Endodermal cell (in vitro differentiated cells): ENCODE results near the gene SEMA3A. TPM values are rescaled to one million over a fixed set of nuclear protein-coding genes. Genes with fewer than 3 reads are reported as not detected.

ENCODE experiments used
- DNase-seq: peaks from one replicate; pipeline ENCODE4 v3.0.0-alpha.2; 2017
- H3K27ac ChIP-seq: 2 replicates; pipeline ENCODE4 v1.5.1; 2013; ENCODE audit warnings: mild to moderate bottlenecking, low read depth, low read length, moderate library complexity
- H3K27me3 ChIP-seq: 2 replicates; pipeline ENCODE4 v1.6.1; 2013; ENCODE audit warnings: mild to moderate bottlenecking, low read length, moderate library complexity; ENCODE audit not compliant: insufficient read depth, control insufficient read depth, poor library complexity, severe bottlenecking
- H3K36me3 ChIP-seq: 2 replicates; pipeline ENCODE4 v1.7.0; 2013; ENCODE audit warnings: mild to moderate bottlenecking, low read length, moderate library complexity; ENCODE audit not compliant: control insufficient read depth, insufficient read depth
- H3K4me1 ChIP-seq: one replicate; pipeline ENCODE4 v1.7.0; 2013; ENCODE audit warnings: low read length; ENCODE audit not compliant: control insufficient read depth, insufficient read depth
- H3K4me3 ChIP-seq: 2 replicates; pipeline ENCODE4 v1.5.1; 2013; ENCODE audit warnings: mild to moderate bottlenecking, low read length, moderate library complexity
- H3K9ac ChIP-seq: 2 replicates; pipeline ENCODE4 v1.6.1; 2013; ENCODE audit warnings: mild to moderate bottlenecking, low read length, moderate library complexity; ENCODE audit not compliant: poor library complexity, severe bottlenecking; ENCODE audit errors: extremely low read depth
- H3K9me3 ChIP-seq: 2 replicates; pipeline ENCODE4 v1.6.1; 2013; ENCODE audit warnings: mild to moderate bottlenecking, low read length, moderate library complexity; ENCODE audit not compliant: control insufficient read depth
- H3K27ac Mint-ChIP-seq: 2 replicates; pipeline ENCODE4 v1.8.0; 2020; ENCODE audit warnings: mixed read lengths
- H3K27me3 Mint-ChIP-seq: 2 replicates; pipeline ENCODE4 v1.8.0; 2021; ENCODE audit warnings: mild to moderate bottlenecking, mixed read lengths; ENCODE audit not compliant: insufficient read depth
- H3K36me3 Mint-ChIP-seq: 2 replicates; pipeline ENCODE4 v1.8.0; 2020; ENCODE audit warnings: low read depth, mixed read lengths
- H3K4me1 Mint-ChIP-seq: 2 replicates; pipeline ENCODE4 v1.8.0; 2020; ENCODE audit warnings: mixed read lengths
- H3K4me3 Mint-ChIP-seq: 2 replicates; pipeline ENCODE4 v1.8.0; 2020; ENCODE audit warnings: mild to moderate bottlenecking, moderate library complexity, mixed read lengths
- H3K9me3 Mint-ChIP-seq: 2 replicates; pipeline ENCODE4 v1.8.0; 2020; ENCODE audit warnings: mild to moderate bottlenecking, mixed read lengths
- CTCF ChIP-seq: fragments of 200-600 bp; sonication (generic); conservative IDR thresholded peaks from 2 replicates; pipeline ENCODE4 v1.5.0; 2021; ENCODE audit warnings: antibody characterized with exemption, mild to moderate bottlenecking
- WGBS, 2 experiments: methylation state at CpG; one replicate each; pipeline versions ENCODE4 v1.1.5 to v1.1.7; 2013; ENCODE audit warnings: missing lambda C conversion rate in 2 of 2, mixed read lengths in 1 of 2; ENCODE audit not compliant: insufficient coverage in 1 of 2, insufficient read length in 1 of 2; 5-methylcytosine and 5-hydroxymethylcytosine counted together
- total RNA-seq, 2 donors: library from RNA; stranded (reverse); fragmentation: NEBNext Ultra II Directional in 1 of 2; extraction: Animal tissue kit (Norgen Biotek cat#: 25700) in 1 of 2; gene quantifications; 2 replicates in 1 of 2; 3 replicates in 1 of 2; pipeline ENCODE4 v1.2.1, GENCODE V29; 2021

Gene SEMA3A
- total RNA-seq, 2 donors from 2014 or later = 43.5 to 72.8 TPM

GRCh38 chr7:84100866-84101265, 93.7 kb downstream of the SEMA3A start:
- Mint-ChIP-seq H3K4me3 (no peak overlapping the region), H3K9me3 (no peaks in the 10 kb centered on the region), H3K36me3 (peaks cover 7% of the 10 kb centered on the region), H3K27me3 (no peaks in the 10 kb centered on the region), H3K27ac (no peak overlapping the region), H3K4me1 (peaks cover 4% of the 10 kb centered on the region)
- DNase-seq = no peak
- Histone ChIP-seq H3K27me3 (no peaks in the 10 kb centered on the region), H3K9me3 (no peaks in the 10 kb centered on the region), H3K36me3 (peaks cover 6% of the 10 kb centered on the region), H3K9ac (no peak overlapping the region), H3K4me3 (no peak overlapping the region), H3K27ac (no peak overlapping the region), H3K4me1 (no peaks in the 10 kb centered on the region)
- TF ChIP-seq CTCF = peak; percentile 64
- WGBS, 2 experiments = 89 to 100% methylated on average over 1 of the region's 1 CpG

GRCh38 chr7:84095971-84096370, 98.6 kb downstream of the SEMA3A start:
- no peaks in the 10 kb centered on the region for H3K9me3 Mint-ChIP-seq
- H3K4me3 Mint-ChIP-seq = no peak overlapping the region
- H3K4me1 Mint-ChIP-seq = peaks cover 14% of the 10 kb centered on the region
- H3K9me3 ChIP-seq = no peaks in the 10 kb centered on the region
- no peaks in the 10 kb centered on the region for H3K27me3 Mint-ChIP-seq
- TF ChIP-seq CTCF = no peak
- H3K27me3 ChIP-seq = no peaks in the 10 kb centered on the region
- 91% methylated on average over 1 of the region's 2 CpGs; no CpG with 5 or more reads in 1 of the 2 experiments for WGBS, 2 experiments
- no peak for DNase-seq
- H3K36me3 ChIP-seq = no peaks in the 10 kb centered on the region
- H3K27ac ChIP-seq = no peak overlapping the region
- H3K4me3 ChIP-seq = no peak overlapping the region
- no peak overlapping the region for H3K9ac ChIP-seq
- H3K36me3 Mint-ChIP-seq = peaks cover 18% of the 10 kb centered on the region
- H3K27ac Mint-ChIP-seq = no peak overlapping the region
- no peaks in the 10 kb centered on the region for H3K4me1 ChIP-seq

- H3K4me3 ChIP-seq = no peak overlapping the region
- H3K27ac Mint-ChIP-seq = peak overlapping the region; percentile 82
- no peaks in the 10 kb centered on the region for H3K9me3 ChIP-seq
- no peak for DNase-seq
- peak overlapping the region; percentile 7 for H3K4me3 Mint-ChIP-seq
- H3K36me3 Mint-ChIP-seq = peaks cover 11% of the 10 kb centered on the region
- H3K27me3 ChIP-seq = no peaks in the 10 kb centered on the region
- H3K27me3 Mint-ChIP-seq = no peaks in the 10 kb centered on the region
- no peaks in the 10 kb centered on the region for H3K4me1 ChIP-seq
- H3K36me3 ChIP-seq = no peaks in the 10 kb centered on the region
- H3K27ac ChIP-seq = no peak overlapping the region
- no peaks in the 10 kb centered on the region for H3K9me3 Mint-ChIP-seq
- H3K9ac ChIP-seq = no peak overlapping the region
- no peak for TF ChIP-seq CTCF
- peaks cover 20% of the 10 kb centered on the region for H3K4me1 Mint-ChIP-seq
- 77 to 87% methylated on average over 3 to 5 of the region's 5 CpGs for WGBS, 2 experiments
These were observed 102.4 kb downstream of the SEMA3A start for GRCh38 chr7:84092207-84092606.
